ENCODE measurements around the gene ADGRD2.
A peak's percentile ranks its signal among the peaks of the same experiment; 100 is the strongest.
"Not testable (repeated sequence)": the region's sequence is repeated elsewhere in the genome, so short reads cannot be mapped to it uniquely, and the experiment has no call there.

ADGRD2 gene, protein sequence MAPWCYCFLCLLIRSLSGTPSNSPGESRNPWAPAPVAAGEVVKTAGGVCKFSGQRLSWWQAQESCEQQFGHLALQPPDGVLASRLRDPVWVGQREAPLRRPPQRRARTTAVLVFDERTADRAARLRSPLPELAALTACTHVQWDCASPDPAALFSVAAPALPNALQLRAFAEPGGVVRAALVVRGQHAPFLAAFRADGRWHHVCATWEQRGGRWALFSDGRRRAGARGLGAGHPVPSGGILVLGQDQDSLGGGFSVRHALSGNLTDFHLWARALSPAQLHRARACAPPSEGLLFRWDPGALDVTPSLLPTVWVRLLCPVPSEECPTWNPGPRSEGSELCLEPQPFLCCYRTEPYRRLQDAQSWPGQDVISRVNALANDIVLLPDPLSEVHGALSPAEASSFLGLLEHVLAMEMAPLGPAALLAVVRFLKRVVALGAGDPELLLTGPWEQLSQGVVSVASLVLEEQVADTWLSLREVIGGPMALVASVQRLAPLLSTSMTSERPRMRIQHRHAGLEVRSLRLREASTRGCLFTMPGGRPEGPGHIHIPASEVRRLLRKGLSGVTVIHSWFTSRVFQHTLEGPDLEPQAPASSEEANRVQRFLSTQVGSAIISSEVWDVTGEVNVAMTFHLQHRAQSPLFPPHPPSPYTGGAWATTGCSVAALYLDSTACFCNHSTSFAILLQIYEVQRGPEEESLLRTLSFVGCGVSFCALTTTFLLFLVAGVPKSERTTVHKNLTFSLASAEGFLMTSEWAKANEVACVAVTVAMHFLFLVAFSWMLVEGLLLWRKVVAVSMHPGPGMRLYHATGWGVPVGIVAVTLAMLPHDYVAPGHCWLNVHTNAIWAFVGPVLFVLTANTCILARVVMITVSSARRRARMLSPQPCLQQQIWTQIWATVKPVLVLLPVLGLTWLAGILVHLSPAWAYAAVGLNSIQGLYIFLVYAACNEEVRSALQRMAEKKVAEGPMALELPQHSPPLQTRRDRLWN

DNA sequence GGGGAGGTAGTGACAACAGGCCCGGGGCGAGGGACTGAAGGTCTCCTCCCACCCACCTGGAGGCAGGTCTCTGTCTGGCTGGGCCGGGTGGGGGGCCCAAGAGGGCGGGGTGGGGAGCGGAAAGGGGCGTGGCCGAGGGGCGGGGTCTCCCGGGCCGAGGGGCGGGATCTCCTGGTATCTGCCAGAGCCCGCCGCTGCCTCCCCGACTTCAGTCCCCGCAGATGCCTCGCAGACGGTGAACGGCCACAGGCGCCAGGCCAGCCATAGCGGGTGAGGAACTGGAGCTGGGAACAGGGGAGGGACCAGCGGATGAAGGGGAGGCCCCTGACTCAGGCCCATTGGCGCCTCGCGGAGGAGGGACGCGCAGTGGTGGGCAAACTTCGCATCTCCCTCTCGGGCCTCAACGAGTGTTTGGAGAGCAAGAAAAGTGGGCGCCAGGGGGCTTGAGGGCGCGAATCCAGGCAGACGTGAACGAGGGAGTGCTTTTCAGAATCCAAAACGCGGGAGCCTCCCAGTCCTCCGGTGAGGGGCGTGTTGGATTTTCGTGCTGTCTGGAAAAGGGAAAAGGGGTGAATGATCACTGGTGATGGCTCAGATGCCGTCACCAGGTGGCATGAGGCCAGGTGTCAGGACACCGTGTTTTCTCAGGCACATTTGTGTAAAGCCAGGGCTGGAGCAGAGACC, at the start of gene ADGRD2:
Gene ADGRD2, plus strand, starts transcription at position 211 of the 684 bp plus-strand sequence. CDS start 1,216 bp downstream, outside the sequence.
- DNase-seq: no peak

DNA sequence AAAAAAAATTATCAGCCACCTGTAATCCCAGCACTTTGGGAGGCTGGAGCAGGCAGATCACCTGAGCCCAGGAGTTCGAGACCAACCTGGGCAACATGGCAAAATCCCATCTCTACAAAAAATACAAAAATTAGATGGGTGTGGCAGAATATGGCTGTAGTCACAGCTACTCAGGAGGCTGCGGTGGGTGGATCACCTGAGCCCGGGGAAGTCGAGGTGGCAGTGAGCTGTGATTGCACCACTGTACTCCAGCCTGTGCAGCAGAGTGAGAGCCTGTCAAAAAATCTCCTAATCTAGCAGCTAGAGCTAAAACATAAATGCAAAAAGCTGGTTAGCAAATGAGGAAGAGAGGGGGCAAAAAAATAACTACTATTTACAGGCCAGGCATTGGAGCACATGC, 47.0 kb upstream of the ADGRD2 start:
- no peak for DNase-seq

DNA sequence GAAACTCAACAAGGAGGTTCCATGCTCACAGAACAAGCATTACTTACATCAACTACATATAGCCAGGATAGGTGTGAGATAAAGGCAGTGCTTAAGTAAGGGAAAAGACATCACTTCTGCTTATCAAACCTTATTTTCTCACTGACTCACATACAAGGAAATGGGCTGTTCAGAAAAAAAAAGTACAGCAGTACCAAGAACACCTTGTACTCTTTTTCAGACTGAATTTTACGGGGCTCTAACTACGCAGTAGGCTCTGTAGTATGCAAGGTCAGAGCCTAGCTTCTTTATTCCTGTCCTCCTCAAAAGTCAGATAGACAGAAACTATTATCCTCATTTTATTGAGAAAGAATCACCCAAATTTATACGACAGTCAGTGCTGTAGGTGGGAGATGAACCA, 40.8 kb upstream of the ADGRD2 start:
- DNase-seq: no peak

DNA sequence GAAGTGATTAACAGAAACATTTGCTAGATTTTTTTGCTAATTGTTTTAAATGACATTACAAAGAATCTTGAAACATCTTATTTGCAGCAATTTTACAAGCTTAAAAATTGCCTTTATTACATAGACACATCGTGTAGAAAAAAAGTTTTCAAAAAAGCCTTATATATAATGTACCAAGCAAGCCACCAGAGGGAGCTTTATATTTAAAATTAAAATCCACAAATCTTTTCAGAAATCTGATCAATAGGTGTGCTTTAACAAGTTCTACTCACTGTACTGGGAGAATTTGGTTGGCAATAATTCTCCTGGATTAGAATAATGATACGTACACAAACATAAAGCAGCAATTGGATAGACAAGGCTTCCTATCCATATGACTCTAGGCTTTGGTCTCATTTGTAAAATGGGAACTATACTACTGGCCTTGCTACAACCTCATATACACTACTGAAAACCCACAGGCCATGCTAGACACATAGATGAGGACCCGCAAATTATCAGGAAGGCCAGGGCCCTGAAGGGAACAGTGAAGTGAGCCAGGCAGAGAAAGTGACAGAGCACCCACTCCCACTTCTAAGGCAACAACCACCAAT, 39.8 kb upstream of the ADGRD2 start:
- no peak for DNase-seq

DNA sequence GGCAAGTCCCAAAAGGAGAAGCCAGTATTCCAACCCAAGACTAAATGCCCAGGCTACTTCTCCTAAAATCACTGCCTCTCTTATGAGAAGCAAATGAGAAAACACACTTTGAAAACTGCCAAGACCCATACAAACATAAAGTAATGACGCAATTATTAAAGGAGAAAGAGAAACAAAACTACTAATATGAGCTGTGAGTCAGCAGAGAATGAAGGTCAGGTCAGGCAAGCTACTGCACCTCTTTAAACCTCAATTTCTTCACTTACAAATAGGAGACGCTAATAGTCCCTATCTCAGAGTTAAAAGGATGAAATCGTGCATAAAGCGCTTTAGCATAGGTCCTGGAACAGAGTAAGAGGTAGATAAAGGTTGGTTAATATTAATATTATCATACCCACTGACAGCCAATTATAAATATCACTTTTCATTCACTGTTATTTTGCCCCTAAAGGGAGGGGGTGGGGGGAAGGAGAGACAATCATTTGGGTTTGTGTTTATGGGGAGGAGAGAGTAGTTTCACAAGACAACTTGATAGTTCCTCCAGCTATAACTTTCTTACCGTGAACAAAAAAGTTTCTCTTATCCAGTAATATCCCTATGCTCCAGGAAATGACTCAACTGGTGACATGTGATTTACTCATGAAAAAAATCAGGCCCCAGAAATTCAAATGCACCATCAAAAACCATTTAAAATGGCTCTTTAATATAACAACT, 38.6 kb upstream of the ADGRD2 start:
- DNase-seq: no peak

DNA sequence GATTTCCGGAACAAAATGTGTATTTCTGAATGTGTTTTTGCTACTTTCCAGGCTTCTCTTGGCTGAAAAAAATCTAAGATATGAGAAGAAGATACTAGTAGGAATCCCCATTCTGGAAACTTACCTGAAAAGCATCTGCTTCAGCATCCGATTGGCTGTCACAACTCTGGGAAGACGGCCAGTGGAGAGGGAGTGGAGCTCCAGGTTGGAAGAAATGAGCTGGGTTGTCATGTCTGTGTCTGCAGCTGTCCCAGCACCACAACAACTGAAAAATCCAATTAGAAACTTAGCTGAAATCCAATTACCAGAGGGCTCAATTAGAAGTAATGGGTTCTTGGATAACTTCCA, 38.0 kb upstream of the ADGRD2 start:
- DNase-seq: no peak

DNA sequence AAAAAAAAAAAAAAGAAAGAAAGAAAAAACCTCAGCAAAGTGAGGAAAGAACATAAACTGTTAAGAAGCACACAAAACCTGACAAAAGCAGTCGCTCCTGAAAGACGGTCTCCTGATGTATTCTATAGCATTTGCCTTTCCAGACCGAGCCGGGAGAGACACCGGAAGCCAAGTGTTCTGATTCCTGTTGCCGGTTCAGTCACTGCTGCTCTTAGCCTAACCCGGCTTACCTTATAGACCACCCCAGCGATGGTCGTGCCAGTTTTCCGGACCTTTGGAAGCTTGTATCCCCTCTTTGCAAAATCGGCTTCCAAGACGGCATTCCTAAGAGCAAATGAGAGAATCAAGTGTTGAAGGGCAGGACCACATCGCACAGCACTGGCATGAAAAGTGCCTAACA, 35.6 kb upstream of the ADGRD2 start:
- DNase-seq: no peak

DNA sequence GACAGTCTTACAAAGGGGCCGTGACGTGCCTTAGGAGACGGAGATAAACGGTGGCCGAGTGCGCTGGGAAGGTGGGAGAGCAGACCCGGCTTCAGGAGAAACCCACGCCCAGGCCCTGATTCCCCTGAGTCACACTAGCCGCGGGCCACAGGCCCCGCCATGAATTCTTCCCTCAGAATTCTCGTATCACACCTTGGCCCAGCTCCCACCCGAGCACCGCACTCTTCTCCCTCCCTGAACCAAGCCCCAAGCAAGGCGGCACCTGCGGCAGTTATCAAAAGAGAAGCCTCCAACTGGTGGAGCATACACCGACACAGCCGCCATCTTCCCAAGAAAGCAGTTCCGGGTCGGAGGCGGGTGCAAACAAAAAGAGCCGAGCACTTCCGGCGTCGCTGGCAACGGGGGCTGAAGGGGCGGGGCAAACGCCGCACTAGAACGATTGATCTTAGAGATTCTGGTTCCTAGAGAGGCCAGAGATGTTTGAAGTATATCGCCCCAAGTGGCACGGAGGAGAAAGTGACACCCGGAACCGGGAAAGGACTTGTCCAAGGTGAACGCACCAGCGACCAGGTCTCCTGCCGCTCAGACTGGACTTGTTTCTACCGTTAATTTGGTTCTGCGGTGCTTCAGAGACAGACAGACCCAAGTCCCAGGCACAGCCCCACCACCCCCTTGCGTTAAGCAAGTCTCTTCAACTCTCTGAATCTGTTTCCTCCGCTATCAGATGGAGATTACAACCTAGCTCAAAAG, 35.0 kb upstream of the ADGRD2 start, which contains the start of gene PSMB7:
Gene PSMB7, minus strand, starts transcription at position 341 of the 750 bp plus-strand sequence. Its CDS starts 17 bp downstream, at position 324.
- peak; percentile 85 for DNase-seq

DNA sequence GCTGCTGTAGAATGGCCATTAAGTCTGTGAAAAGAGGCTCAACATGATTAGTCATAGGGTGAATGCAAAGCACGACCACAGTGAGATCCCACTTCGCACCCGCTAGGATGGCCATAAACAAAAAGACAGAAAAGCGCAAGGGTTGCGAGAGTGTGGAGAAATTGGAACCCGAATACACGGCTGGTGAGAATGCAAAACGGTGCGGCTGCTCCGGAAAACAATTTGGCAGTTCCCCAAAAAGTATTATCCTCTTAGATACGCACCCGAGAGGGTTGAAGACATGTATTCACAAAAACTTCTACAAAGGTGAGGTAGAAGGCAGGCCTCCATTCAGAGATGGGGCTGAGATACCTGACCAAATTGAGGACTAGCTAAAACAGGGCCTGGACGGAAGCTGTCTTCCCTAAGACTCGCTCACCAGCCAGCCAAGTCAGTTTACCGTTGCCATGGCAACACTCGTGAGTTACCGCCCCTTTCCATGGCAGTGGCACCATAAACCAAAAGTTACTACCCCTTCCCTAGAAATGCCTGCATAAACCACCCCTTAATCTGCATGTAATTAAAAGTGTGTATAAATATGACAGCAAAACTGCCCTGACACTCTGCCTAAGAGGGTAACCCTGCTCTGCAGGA, 34.3 kb upstream of the ADGRD2 start:
- DNase-seq: no peak

DNA sequence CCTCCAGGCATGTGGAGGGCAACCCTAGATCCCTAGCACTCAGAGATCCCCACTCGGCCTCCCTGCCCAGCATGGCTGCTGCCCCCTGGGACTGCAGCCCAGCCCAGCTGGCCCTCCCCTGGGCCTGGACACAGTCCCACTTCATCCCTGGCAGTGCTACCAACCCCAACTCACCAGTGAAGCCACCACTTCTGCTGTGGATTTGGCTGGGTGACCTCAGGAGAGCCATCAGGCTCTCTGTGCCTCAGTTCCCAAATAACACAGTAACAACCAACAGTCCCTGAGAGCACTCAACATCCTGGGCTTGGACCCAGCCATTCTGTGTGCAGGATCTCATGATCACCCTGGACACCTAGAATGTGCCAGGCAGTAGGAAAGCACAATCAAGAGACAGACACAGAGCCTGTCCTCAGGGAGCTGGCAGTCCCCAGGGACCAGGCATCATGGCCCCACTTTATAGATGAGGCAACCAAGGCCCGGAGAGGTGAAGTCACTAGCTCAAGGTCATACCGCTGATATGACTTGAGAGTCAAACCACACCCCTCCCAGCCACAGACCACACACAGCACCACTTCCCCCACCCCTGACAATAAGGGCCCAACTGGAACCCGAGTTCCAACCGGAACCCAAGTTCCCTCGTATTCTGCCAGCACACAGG, 30.3 kb upstream of the ADGRD2 start:
- no peak for DNase-seq

DNA sequence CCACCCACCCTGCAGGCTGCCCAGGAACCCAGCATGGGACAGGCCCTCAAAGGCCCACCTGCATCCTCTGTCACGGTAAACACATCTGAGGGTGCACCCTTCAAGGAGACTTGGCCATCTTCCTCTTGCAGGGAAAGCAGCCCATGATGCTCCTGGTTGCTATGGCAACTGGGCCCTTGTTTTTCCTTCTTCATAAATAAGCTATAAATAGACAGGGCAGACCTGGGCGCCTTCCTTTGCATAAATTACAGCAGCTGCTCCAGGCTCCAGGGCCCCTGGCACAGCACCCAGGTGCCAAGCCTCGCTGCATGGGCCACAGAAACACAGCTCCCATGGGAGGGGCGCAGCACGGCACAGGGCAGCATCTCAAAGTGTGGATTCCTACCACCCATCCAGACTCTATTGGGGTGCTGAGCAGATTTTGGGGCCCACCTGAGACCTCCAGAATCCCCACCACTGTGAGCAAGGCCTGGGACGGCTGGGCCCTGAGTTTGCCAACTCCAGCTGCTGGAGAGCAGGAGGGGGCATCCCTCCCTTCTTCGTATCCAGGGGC, 29.2 kb upstream of the ADGRD2 start:
- peak; percentile 57 for DNase-seq

DNA sequence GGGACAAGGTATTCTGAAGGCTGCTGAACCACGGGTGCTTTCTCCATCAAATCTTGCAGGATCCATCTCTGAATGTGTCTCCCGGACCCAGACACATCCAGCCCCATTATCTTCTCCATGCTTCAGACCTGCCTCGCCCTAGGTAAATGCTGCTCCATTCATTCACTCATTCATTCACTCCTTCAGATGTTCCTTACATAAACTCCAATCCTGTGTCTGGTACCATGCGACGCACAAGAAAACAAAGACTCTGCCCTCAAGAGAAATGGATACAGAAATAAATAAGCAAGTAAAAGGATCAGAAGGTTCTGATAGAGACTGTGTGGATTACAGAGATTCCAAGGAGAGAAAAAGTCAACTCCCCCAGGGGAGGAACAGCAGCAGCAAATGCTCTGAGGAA, 27.1 kb upstream of the ADGRD2 start:
- DNase-seq: no peak

DNA sequence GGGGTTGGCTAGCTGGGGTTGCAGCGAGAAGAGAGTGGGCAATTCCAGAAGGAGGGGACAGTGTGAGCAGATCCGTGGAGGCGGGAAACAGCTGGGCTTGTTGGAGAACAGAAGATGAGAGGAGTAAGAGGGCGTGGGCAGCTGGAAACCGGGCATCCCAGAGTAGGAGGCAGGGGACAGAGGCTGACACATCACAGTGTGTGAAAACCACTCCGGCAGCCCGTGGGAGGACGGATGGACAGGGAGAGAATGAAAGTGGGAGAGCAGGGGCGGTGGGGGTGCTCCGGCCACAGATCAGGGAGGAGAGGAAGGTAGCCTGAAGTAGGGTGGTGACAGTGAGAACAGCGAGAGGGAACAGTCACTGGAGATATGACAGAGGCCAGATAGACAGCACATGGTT, 26.7 kb upstream of the ADGRD2 start:
- DNase-seq: no peak

DNA sequence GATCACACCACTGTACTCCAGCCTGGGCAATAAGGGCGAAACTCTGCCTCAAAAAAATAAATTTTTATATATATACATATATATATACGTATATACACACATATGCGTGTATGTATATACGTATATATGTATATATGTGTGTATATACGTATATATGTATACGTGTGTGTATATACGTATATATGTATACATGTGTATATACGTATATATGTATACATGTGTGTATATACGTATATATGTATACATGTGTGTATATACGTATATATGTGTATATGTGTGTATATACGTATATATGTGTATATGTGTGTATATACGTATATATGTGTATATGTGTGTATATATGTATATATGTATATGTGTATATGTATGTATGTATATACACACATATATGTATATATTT, 24.5 kb upstream of the ADGRD2 start:
- DNase-seq: not testable (repeated sequence)

DNA sequence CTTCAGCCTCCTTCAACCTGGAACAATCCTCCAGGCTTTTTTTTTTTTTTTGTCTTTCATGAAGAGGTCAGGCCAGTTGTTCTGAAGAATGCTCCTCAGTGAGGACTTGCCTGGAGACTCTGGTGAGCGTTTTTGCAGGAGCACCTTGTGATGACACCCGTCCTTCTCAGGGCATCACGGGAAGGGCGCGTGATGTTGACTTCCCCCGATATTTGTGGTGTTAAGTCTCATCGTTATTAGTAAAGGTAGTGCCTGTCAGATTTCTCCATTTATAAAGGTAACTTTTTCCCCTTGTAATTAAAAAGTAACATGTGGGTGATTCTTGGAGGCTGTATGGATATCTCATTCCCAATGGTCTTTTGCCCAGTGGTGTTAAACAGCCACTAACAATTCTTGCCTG, 23.9 kb upstream of the ADGRD2 start:
- no peak for DNase-seq

DNA sequence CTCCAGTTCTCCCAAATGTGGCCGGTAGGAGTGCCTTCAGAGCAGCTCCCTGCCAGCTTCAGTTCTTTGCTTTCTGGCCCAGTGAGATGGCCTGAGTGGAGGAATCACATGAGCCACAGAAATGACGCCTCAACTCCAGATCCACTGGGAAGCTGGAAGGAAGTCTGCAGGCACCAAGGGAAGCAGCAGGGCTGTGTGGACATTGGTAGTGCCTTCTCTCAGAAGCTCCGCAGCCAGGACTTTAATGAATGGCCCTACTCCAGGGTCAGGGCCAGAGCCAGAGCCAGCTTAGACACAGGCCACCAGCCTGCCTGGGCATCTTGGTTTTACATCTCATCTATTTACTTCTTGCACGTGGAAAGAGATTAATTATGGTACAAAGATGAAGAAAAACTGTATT, 23.0 kb upstream of the ADGRD2 start:
- DNase-seq: no peak

DNA sequence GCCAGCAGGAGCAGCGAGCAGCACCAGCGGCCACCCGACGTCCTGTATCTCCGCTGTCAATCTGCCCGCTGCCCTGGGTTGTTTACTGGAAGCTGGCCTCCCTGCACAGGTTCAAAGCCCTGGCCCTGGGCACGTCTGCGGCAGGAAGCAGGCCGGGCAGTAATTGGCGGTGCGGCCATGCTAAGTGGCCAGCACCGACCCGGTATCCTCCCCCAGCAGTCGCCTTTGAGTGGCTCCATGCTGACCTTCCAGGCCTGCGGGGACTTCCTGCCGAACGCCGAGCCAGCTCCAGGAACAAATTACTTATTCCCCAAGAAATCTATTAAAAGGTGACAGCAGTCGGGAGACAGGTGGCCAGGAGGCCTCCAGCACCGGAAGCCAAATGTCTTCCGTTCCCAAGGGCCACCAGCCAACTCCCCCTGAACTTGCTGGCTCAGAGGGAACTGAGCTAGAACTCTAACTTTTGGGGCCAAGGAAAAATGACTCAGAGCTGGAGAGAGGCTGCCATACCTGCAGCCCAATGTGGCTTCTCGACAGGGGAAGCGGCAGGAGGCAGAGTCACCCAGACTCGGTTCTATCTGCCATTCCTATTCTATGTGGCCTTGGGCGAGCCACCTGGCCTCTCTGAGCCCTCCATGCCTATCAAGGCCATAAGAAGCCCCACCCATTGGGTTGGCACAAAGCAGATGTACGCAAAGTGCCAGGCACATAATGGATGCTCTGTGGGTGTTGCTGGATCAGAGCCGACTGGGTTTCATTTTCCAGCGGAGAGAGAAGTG, 21.3 kb upstream of the ADGRD2 start:
- DNase-seq: no peak

DNA sequence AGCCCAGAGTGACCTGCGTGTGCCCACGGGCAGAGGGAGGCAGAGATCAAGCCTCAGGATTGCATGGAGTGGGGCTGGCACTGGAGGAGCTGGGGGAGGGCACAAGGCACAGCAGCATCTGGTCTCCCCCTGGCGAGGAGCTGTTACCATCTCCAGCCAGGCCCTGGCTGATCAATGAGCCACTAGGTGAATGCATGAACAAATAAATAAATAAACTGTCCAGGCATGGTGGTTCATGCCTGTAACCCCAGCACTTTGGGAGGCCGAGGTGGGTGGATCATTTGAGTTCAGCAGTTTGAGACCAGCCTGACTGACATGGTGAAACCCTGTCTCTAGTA, 20.8 kb upstream of the ADGRD2 start:
- no peak for DNase-seq

DNA sequence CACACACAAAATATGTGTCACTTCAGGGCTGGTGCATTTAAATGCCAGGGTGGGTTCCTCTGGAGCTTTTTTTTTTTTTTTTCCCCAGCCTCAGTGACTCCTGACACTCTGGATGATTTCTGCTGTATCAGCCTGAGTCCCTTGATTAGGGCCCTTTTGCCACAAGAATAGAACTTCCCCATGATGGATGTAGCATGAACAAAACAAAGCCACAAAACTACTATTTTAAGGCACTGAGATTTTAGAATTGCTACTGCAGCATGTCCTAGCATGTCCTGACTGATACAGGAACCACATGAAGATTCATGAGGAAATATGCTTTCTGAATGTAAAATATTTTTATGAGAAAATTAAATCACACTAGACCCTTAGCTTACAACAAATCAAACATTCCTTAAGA, 13.9 kb upstream of the ADGRD2 start:
- no peak for DNase-seq

Measured in NCI-H1436 treated with DMSO at 0.1 percent for 48 hours (cell line).